ENCODE results near the gene RFX5. TPM values are rescaled to one million over a fixed set of nuclear protein-coding genes. Genes with fewer than 3 reads are reported as not detected.

The RFX5 gene
- total and polyA plus RNA-seq, 2 of the 13 experiments (the other 11 are each of a cell fraction or from before 2014, with no cell fraction given), result 17.9 to 36.2 TPM

DNA sequence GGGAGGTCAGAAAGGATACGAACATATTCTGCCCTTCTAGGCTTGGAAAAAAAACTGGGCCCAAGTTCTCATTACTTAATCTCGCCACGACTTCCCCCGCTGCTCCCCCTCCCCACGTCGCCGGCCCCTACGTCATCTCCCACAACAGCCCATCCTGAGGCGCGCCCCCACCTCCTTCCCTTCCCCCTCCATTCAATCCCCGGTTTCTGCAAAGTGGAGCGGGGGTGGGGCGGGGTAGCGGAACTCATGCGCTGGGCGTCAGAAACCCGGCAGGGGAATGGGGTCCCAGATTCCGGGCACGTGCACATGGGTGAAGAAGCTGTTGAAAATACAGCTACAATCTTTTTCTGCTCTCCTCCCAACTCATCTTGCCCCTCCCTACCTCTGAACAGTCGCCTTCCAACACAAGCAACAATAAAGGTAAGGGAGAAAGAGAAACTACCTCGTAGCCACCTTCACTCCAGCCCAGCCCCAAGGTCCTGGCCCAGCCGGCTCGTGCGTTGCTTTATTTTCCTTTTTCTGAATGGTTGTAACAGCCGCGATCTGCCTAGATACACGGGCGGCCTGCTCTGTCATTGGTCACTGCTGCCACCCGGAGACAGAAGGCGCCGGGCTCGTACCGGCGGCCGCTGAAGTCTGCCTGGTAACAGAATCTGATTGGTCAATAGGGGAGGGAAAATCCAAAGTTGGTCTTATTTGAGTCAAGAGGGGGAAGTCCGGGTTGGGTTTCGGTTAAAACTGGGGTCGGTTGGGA, at the start of gene RFX5 (continued):
- TF ChIP-seq, protein P1, sequence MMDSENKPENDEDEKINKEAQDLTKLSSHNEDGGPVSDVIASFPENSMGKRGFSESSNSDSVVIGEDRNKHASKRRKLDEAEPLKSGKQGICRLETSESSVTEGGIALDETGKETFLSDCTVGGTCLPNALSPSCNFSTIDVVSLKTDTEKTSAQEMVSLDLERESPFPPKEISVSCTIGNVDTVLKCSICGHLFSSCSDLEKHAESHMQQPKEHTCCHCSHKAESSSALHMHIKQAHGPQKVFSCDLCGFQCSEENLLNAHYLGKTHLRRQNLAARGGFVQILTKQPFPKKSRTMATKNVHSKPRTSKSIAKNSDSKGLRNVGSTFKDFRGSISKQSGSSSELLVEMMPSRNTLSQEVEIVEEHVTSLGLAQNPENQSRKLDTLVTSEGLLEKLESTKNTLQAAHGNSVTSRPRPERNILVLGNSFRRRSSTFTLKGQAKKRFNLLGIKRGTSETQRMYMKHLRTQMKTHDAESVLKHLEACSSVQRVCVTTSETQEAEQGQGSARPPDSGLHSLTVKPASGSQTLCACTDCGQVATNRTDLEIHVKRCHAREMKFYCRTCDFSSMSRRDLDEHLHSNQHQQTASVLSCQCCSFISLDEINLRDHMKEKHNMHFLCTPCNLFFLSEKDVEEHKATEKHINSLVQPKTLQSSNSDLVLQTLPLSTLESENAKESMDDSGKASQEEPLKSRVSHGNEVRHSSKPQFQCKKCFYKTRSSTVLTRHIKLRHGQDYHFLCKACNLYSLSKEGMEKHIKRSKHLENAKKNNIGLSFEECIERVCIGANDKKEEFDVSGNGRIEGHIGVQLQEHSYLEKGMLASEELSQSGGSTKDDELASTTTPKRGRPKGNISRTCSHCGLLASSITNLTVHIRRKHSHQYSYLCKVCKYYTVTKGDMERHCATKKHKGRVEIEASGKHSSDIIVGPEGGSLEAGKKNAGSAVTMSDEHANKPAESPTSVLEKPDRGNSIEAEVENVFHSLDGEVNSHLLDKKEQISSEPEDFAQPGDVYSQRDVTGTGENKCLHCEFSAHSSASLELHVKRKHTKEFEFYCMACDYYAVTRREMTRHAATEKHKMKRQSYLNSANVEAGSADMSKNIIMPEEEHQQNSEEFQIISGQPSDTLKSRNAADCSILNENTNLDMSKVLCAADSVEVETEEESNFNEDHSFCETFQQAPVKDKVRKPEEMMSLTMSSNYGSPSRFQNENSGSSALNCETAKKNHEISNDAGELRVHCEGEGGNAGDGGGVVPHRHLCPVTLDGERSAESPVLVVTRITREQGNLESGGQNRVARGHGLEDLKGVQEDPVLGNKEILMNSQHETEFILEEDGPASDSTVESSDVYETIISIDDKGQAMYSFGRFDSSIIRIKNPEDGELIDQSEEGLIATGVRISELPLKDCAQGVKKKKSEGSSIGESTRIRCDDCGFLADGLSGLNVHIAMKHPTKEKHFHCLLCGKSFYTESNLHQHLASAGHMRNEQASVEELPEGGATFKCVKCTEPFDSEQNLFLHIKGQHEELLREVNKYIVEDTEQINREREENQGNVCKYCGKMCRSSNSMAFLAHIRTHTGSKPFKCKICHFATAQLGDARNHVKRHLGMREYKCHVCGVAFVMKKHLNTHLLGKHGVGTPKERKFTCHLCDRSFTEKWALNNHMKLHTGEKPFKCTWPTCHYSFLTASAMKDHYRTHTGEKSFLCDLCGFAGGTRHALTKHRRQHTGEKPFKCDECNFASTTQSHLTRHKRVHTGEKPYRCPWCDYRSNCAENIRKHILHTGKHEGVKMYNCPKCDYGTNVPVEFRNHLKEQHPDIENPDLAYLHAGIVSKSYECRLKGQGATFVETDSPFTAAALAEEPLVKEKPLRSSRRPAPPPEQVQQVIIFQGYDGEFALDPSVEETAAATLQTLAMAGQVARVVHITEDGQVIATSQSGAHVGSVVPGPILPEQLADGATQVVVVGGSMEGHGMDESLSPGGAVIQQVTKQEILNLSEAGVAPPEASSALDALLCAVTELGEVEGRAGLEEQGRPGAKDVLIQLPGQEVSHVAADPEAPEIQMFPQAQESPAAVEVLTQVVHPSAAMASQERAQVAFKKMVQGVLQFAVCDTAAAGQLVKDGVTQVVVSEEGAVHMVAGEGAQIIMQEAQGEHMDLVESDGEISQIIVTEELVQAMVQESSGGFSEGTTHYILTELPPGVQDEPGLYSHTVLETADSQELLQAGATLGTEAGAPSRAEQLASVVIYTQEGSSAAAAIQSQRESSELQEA (CRISPR knock-in tag; IDR thresholded peaks at IDR 0.05; ENCODE audit: not compliant biosample characterization), result no peak
- TF ChIP-seq ZNF747 (CRISPR knock-in tag; IDR thresholded peaks at IDR 0.05; ENCODE audit: borderline replicate concordance) (peak; percentile 86; the same call in 1 of the 2 replicates), MAZ (IDR thresholded peaks at IDR 0.05; ENCODE audit: borderline replicate concordance, low read depth, low read length) (no peak; the same call in 1 of the 2 replicates), MAZ (CRISPR knock-in tag; IDR thresholded peaks at IDR 0.05; ENCODE audit: low read depth) (peak; percentile 61), DR1 (CRISPR knock-in tag; IDR thresholded peaks at IDR 0.05) (no peak), ZNF773 (CRISPR knock-in tag; IDR thresholded peaks at IDR 0.05; ENCODE audit: borderline replicate concordance) (no peak), CEBPG (CRISPR knock-in tag; IDR thresholded peaks at IDR 0.05) (no peak), DPF2 (CRISPR knock-in tag; IDR thresholded peaks at IDR 0.05; ENCODE audit: borderline replicate concordance, low read depth) (no peak), ZNF446 (CRISPR knock-in tag; IDR thresholded peaks at IDR 0.05) (0 out of 2 replicates have a peak, but pooled peaks have one; percentile 17), NRL (CRISPR knock-in tag; IDR thresholded peaks at IDR 0.05; ENCODE audit: borderline replicate concordance) (no peak), ZNF124 (CRISPR knock-in tag; IDR thresholded peaks at IDR 0.05) (no peak), RBM39 (IDR thresholded peaks at IDR 0.05; ENCODE audit: low read depth, low read length, poor library complexity, severe bottlenecking) (peak; percentile 79), ZNF33A (CRISPR knock-in tag; IDR thresholded peaks at IDR 0.05; ENCODE audit: borderline replicate concordance) (no peak), RFXANK (CRISPR knock-in tag; IDR thresholded peaks at IDR 0.05) (peak; percentile 99), GLI4 (CRISPR knock-in tag; IDR thresholded peaks at IDR 0.05; ENCODE audit: borderline replicate concordance) (no peak), CEBPB (IDR thresholded peaks at IDR 0.05; ENCODE audit: borderline replicate concordance, low read depth, low read length) (peak; percentile 23; the same call in 1 of the 2 replicates), ZMYM3 (CRISPR knock-in tag; IDR thresholded peaks at IDR 0.05) (no peak), PLRG1 (conservative IDR thresholded peaks at IDR 0.05) (no peak), ASH2L (IDR thresholded peaks at IDR 0.05; ENCODE audit: insufficient read length, low read depth, low read length) (peak; percentile 76)
- TF ChIP-seq, protein P2, sequence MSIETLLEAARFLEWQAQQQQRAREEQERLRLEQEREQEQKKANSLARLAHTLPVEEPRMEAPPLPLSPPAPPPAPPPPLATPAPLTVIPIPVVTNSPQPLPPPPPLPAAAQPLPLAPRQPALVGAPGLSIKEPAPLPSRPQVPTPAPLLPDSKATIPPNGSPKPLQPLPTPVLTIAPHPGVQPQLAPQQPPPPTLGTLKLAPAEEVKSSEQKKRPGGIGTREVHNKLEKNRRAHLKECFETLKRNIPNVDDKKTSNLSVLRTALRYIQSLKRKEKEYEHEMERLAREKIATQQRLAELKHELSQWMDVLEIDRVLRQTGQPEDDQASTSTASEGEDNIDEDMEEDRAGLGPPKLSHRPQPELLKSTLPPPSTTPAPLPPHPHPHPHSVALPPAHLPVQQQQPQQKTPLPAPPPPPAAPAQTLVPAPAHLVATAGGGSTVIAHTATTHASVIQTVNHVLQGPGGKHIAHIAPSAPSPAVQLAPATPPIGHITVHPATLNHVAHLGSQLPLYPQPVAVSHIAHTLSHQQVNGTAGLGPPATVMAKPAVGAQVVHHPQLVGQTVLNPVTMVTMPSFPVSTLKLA (IDR thresholded peaks at IDR 0.05), result peak; percentile 44

Measured in HepG2 (cell line).